HFF-Myc (cell line): Measurements from ENCODE around the gene ADCYAP1R1.

Experiments
- DNase-seq: peaks from one replicate; pipeline ENCODE4 v3.0.0-alpha.2; 2011; ENCODE audit warnings: low read depth; ENCODE audit errors: extremely low read depth
- H3K4me3 ChIP-seq: replicated peaks from 2 replicates; pipeline ENCODE4 v1.5.1; 2011; ENCODE audit warnings: low read depth, mild to moderate bottlenecking, control low read depth, low read length
- TF ChIP-seq, protein P1 (sequence below): IDR thresholded peaks from 2 replicates; pipeline ENCODE4 v1.5.1; 2012; ENCODE audit warnings: mild to moderate bottlenecking, low read depth, low read length, control low read depth; ENCODE audit errors: missing control alignments

ADCYAP1R1 gene

GRCh38 chr7:31082017-31082416 lies 29.9 kb downstream of the ADCYAP1R1 start:
- DNase-seq = no peak
- TF ChIP-seq, protein P1, sequence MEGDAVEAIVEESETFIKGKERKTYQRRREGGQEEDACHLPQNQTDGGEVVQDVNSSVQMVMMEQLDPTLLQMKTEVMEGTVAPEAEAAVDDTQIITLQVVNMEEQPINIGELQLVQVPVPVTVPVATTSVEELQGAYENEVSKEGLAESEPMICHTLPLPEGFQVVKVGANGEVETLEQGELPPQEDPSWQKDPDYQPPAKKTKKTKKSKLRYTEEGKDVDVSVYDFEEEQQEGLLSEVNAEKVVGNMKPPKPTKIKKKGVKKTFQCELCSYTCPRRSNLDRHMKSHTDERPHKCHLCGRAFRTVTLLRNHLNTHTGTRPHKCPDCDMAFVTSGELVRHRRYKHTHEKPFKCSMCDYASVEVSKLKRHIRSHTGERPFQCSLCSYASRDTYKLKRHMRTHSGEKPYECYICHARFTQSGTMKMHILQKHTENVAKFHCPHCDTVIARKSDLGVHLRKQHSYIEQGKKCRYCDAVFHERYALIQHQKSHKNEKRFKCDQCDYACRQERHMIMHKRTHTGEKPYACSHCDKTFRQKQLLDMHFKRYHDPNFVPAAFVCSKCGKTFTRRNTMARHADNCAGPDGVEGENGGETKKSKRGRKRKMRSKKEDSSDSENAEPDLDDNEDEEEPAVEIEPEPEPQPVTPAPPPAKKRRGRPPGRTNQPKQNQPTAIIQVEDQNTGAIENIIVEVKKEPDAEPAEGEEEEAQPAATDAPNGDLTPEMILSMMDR = no peak
- no peak overlapping the region for H3K4me3 ChIP-seq

GRCh38 chr7:31082447-31082846 lies 30.3 kb downstream of the ADCYAP1R1 start:
- H3K4me3 ChIP-seq = no peak overlapping the region
- TF ChIP-seq, protein P1 = no peak
- no peak for DNase-seq

- no peak overlapping the region for H3K4me3 ChIP-seq
- DNase-seq = no peak
- TF ChIP-seq, protein P1 = no peak
These were observed 31.2 kb downstream of the ADCYAP1R1 start for GRCh38 chr7:31083210-31083786.

DNA sequence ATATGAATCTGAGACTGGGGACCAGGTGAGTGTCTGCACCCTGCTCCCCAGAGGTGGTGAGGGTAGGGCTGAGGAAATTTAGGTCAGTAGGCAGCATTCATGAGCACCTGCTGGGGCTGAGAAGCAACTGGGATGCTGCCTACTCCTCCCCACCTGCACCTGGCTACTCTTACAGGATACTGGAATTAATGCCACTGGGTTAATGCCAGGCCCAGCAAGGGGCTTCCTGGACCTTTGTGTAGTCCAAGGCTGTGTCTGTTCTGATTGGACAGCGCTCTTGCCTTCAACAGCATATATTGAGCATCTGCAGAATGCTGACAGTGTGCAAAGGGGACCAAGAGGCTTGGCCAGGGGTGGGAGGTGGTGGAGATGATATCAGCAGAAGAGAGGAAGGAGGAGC lies 32.1 kb downstream of the ADCYAP1R1 start:
- TF ChIP-seq, protein P1 = no peak
- H3K4me3 ChIP-seq = no peak overlapping the region
- no peak for DNase-seq

DNA sequence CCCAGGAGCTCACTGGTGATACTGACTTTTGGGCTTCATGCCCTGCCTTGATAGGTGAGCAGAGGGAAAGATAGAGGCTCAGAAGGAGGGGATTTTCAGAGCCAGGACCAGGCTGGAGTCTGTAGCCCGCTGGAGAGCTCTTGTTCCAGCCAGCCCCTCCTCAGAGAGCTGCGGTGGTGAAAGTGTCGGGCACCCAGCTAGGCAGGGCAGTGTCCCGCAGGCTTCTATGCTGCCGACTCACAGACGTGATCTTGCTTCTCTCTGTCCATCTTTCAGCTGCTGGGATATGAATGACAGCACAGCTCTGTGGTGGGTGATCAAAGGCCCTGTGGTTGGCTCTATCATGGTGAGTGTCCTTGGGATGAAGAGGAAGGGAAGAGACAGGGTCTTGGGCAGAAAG lies 35.2 kb downstream of the ADCYAP1R1 start:
- H3K4me3 ChIP-seq = no peak overlapping the region
- TF ChIP-seq, protein P1 = no peak
- DNase-seq = no peak

DNA sequence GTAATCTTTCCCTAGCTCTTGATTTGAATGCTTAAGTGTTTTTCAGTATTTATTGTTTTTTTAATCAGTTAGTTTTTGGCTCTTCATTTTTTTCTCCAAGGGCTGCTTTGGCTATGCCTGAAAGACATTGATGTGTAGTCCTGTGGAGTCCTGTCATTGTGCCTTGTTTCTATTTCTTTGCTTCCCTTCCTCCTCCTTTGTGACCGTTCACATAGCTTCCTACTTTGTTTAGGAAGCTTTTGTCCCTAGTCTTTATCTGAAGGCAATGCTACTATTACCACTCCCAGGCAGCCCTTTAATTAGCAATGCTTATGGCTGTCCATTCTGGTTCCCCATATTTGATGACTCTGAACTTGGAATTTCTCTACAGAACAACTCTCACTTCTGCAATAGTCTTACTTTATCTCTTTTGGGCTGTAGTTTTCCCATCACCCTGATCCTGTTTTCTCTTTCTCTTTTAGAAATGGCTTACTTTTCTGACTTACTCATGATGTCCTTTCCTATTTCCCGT lies 39.9 kb downstream of the ADCYAP1R1 start:
- TF ChIP-seq, protein P1 = no peak
- no peak for DNase-seq
- no peak overlapping the region for H3K4me3 ChIP-seq

DNA sequence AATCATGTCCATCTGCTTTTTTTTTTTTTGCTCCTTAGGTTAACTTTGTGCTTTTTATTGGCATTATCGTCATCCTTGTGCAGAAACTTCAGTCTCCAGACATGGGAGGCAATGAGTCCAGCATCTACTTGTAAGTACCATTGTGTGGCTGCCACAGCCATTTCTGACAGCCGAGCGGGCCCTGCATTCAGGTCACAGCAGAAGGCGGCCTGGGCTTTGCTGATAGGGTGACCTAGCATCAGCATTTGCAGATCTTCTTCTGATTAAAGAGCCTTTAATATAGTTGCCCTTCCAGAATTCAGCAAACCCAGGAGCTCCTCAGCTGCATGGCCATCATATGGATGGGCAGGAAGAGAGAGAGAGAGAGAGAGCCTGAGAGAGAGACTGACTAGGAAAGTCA lies 40.5 kb downstream of the ADCYAP1R1 start:
- TF ChIP-seq, protein P1 = no peak
- H3K4me3 ChIP-seq = no peak overlapping the region
- DNase-seq = no peak
